NT2/D1 (cell line): ENCODE measurements around the gene CCDC112.

Source experiments
- DNase-seq: peaks from one replicate; pipeline ENCODE4 v3.0.0-alpha.2; 2011; ENCODE audit warnings: low read depth, low spot score
- H3K27me3 ChIP-seq: 2 replicates; pipeline ENCODE4 v1.6.0; 2011; ENCODE audit warnings: mild to moderate bottlenecking; ENCODE audit not compliant: insufficient read length, insufficient read depth
- H3K36me3 ChIP-seq: 2 replicates; pipeline ENCODE4 v1.6.1; 2011; ENCODE audit warnings: mild to moderate bottlenecking, low read length, mixed read lengths; ENCODE audit not compliant: insufficient read depth, insufficient read length
- H3K4me1 ChIP-seq: 2 replicates; pipeline ENCODE4 v1.5.1; 2011; ENCODE audit not compliant: insufficient read depth, insufficient read length
- H3K4me3 ChIP-seq: 2 replicates; pipeline ENCODE4 v1.5.1; 2011; ENCODE audit warnings: low read depth; ENCODE audit not compliant: insufficient read length
- H3K9ac ChIP-seq: 2 replicates; pipeline ENCODE4 v1.6.0; 2011; ENCODE audit warnings: low read depth; ENCODE audit not compliant: insufficient read length
- H3K9me3 ChIP-seq: 2 replicates; pipeline ENCODE4 v1.5.1; 2011; ENCODE audit warnings: mild to moderate bottlenecking, low read length; ENCODE audit not compliant: insufficient read depth
- SUZ12 ChIP-seq: IDR thresholded peaks from 2 replicates; pipeline ENCODE4 v1.6.1; 2011; ENCODE audit not compliant: insufficient read length, insufficient read depth; ENCODE audit errors: extremely low read depth
- YY1 ChIP-seq: IDR thresholded peaks from 2 replicates; pipeline ENCODE4 v1.6.1; 2011; ENCODE audit not compliant: insufficient read length, insufficient read depth
- ZNF274 ChIP-seq: IDR thresholded peaks from 2 replicates; pipeline ENCODE4 v1.6.1; 2011; ENCODE audit warnings: mild to moderate bottlenecking, low read depth, low read length

The CCDC112 gene

GRCh38 chr5:115325296-115325959 is 29.0 kb upstream of the CCDC112 start:
- Histone ChIP-seq H3K36me3 (no peaks in the 10 kb centered on the region), H3K27me3 (no peaks in the 10 kb centered on the region), H3K4me3 (no peak overlapping the region), H3K9me3 (no peaks in the 10 kb centered on the region), H3K4me1 (no peaks in the 10 kb centered on the region), H3K9ac (no peak overlapping the region)
- TF ChIP-seq ZNF274 (no peak), YY1 (no peak), SUZ12 (no peak)
- DNase-seq = no peak

GRCh38 chr5:115324021-115324420 is 27.6 kb upstream of the CCDC112 start:
- Histone ChIP-seq H3K9me3 (no peaks in the 10 kb centered on the region), H3K9ac (no peak overlapping the region), H3K36me3 (no peaks in the 10 kb centered on the region), H3K27me3 (no peaks in the 10 kb centered on the region), H3K4me1 (no peaks in the 10 kb centered on the region), H3K4me3 (no peak overlapping the region)
- no peak for TF ChIP-seq ZNF274
- no peak for TF ChIP-seq YY1
- TF ChIP-seq SUZ12 = no peak
- DNase-seq = no peak

- H3K4me3 ChIP-seq = no peak overlapping the region
- DNase-seq = no peak
- H3K4me1 ChIP-seq = no peaks in the 10 kb centered on the region
- no peaks in the 10 kb centered on the region for H3K36me3 ChIP-seq
- H3K27me3 ChIP-seq = no peaks in the 10 kb centered on the region
- H3K9ac ChIP-seq = no peak overlapping the region
- H3K9me3 ChIP-seq = no peaks in the 10 kb centered on the region
- TF ChIP-seq YY1 (no peak), SUZ12 (no peak), ZNF274 (no peak)
Observed at GRCh38 chr5:115322729-115323128, 26.3 kb upstream of the CCDC112 start.

GRCh38 chr5:115321309-115321708 is 24.9 kb upstream of the CCDC112 start:
- no peaks in the 10 kb centered on the region for H3K4me1 ChIP-seq
- no peaks in the 10 kb centered on the region for H3K36me3 ChIP-seq
- H3K9me3 ChIP-seq = no peaks in the 10 kb centered on the region
- DNase-seq = no peak
- TF ChIP-seq SUZ12 = no peak
- no peak for TF ChIP-seq ZNF274
- no peak for TF ChIP-seq YY1
- no peaks in the 10 kb centered on the region for H3K27me3 ChIP-seq
- H3K9ac ChIP-seq = no peak overlapping the region
- no peak overlapping the region for H3K4me3 ChIP-seq

- H3K9me3 ChIP-seq = no peaks in the 10 kb centered on the region
- H3K36me3 ChIP-seq = no peaks in the 10 kb centered on the region
- TF ChIP-seq SUZ12 (no peak), YY1 (no peak)
- no peak overlapping the region for H3K4me3 ChIP-seq
- H3K4me1 ChIP-seq = no peaks in the 10 kb centered on the region
- H3K9ac ChIP-seq = no peak overlapping the region
- DNase-seq = no peak
- no peaks in the 10 kb centered on the region for H3K27me3 ChIP-seq
Observed at GRCh38 chr5:115320515-115320914, 24.1 kb upstream of the CCDC112 start.

GRCh38 chr5:115320006-115320405 is 23.6 kb upstream of the CCDC112 start:
- no peaks in the 10 kb centered on the region for H3K9me3 ChIP-seq
- TF ChIP-seq YY1 (no peak), SUZ12 (no peak), ZNF274 (no peak)
- H3K4me1 ChIP-seq = no peaks in the 10 kb centered on the region
- DNase-seq = no peak
- no peak overlapping the region for H3K4me3 ChIP-seq
- no peaks in the 10 kb centered on the region for H3K36me3 ChIP-seq
- no peak overlapping the region for H3K9ac ChIP-seq
- H3K27me3 ChIP-seq = no peaks in the 10 kb centered on the region

- Histone ChIP-seq H3K36me3 (no peaks in the 10 kb centered on the region), H3K9me3 (no peaks in the 10 kb centered on the region), H3K27me3 (no peaks in the 10 kb centered on the region), H3K4me3 (no peak overlapping the region), H3K4me1 (no peaks in the 10 kb centered on the region), H3K9ac (no peak overlapping the region)
- TF ChIP-seq YY1 (no peak), ZNF274 (no peak), SUZ12 (no peak)
- DNase-seq = no peak
Observed at GRCh38 chr5:115319007-115319406, 22.6 kb upstream of the CCDC112 start.

- Histone ChIP-seq H3K4me3 (no peak overlapping the region), H3K9ac (no peak overlapping the region), H3K9me3 (no peaks in the 10 kb centered on the region), H3K4me1 (no peaks in the 10 kb centered on the region), H3K36me3 (no peaks in the 10 kb centered on the region), H3K27me3 (no peaks in the 10 kb centered on the region)
- DNase-seq = no peak
- TF ChIP-seq SUZ12 (no peak), ZNF274 (no peak), YY1 (no peak)
Observed at GRCh38 chr5:115317736-115318135, 21.3 kb upstream of the CCDC112 start.
